Glomerular endothelial cell (primary cell): ENCODE results near the gene HDAC5. TPM values are rescaled to one million over a fixed set of nuclear protein-coding genes. Genes with fewer than 3 reads are reported as not detected.
"Not testable (repeated sequence)": the region's sequence is repeated elsewhere in the genome, so short reads cannot be mapped to it uniquely, and the experiment has no call there.

Experiments used
- DNase-seq: peaks from one replicate; pipeline ENCODE4 v3.0.0-alpha.2; 2011; ENCODE audit warnings: low read depth, low spot score; ENCODE audit errors: extremely low read depth
- total RNA-seq: library from RNA; depleted of rRNA; stranded (reverse); fragments of >200 nt; gene quantifications from 2 replicates; pipeline ENCODE4 v1.2.3, GENCODE V29; 2015

HDAC5 gene
- total RNA-seq, 1 donor from 2014 or later = 46.9 TPM

- no peak for DNase-seq
These were observed 10.9 kb downstream of the HDAC5 start for GRCh38 chr17:44112284-44113280.

GRCh38 chr17:44111777-44112176 is 11.7 kb downstream of the HDAC5 start:
- no peak for DNase-seq

GRCh38 chr17:44110823-44111633 is 12.4 kb downstream of the HDAC5 start:
- DNase-seq = no peak

GRCh38 chr17:44110011-44110686 is 13.3 kb downstream of the HDAC5 start:
- no peak for DNase-seq

GRCh38 chr17:44109312-44109630 is 14.2 kb downstream of the HDAC5 start:
- DNase-seq = no peak

- DNase-seq = no peak
These were observed 14.8 kb downstream of the HDAC5 start for GRCh38 chr17:44108440-44109311.

GRCh38 chr17:44106801-44107200 is 16.6 kb downstream of the HDAC5 start:
- no peak for DNase-seq

- DNase-seq = no peak
These were observed 17.5 kb downstream of the HDAC5 start for GRCh38 chr17:44105941-44106340.

GRCh38 chr17:44105483-44105882 is 18.0 kb downstream of the HDAC5 start:
- DNase-seq = no peak

- DNase-seq = no peak
These were observed 20.4 kb downstream of the HDAC5 start for GRCh38 chr17:44102849-44103622.

GRCh38 chr17:44101858-44102257 is 21.6 kb downstream of the HDAC5 start:
- DNase-seq = not testable (repeated sequence)

GRCh38 chr17:44097110-44097958 is 26.1 kb downstream of the HDAC5 start:
- no peak for DNase-seq

- peak; percentile 77 for DNase-seq
These were observed 27.6 kb downstream of the HDAC5 start for GRCh38 chr17:44095647-44096496.

- DNase-seq = no peak
These were observed 28.1 kb downstream of the HDAC5 start for GRCh38 chr17:44095388-44095646.

- no peak for DNase-seq
These were observed 28.6 kb downstream of the HDAC5 start for GRCh38 chr17:44094701-44095387.

GRCh38 chr17:44093231-44093900 is 30.1 kb downstream of the HDAC5 start:
- DNase-seq = no peak

- DNase-seq = no peak
These were observed 31.4 kb downstream of the HDAC5 start for GRCh38 chr17:44092051-44092450.
